ENCODE measurements around the gene PCDHGA8.
"Not testable (repeated sequence)": the region's sequence is repeated elsewhere in the genome, so short reads cannot be mapped to it uniquely, and the experiment has no call there.

Gene PCDHGA8

GRCh38 chr5:141371572-141372475 lies 20.6 kb upstream of the PCDHGA8 start:
- no peak for DNase-seq (ENCODE audit: low read depth)

GRCh38 chr5:141373673-141374317 lies 18.6 kb upstream of the PCDHGA8 start, which contains the start of gene PCDHGA6:
PCDHGA6 (plus strand) TSS chr5:141373891; CDS start chr5:141374084, 193 bp downstream.
- DNase-seq (ENCODE audit: low read depth), result no peak

GRCh38 chr5:141374627-141375026 lies 17.8 kb upstream of the PCDHGA8 start:
- DNase-seq (ENCODE audit: low read depth), result no peak

- DNase-seq (ENCODE audit: low read depth), result not testable (repeated sequence)
Observed at GRCh38 chr5:141375444-141376155, 16.8 kb upstream of the PCDHGA8 start.

- no peak for DNase-seq (ENCODE audit: low read depth)
Observed at GRCh38 chr5:141382469-141383294, 9.8 kb upstream of the PCDHGA8 start, which contains the start of gene PCDHGA7. PCDHGA7 (plus strand) TSS chr5:141382742; CDS start chr5:141382900, 158 bp downstream.

- no peak for DNase-seq (ENCODE audit: low read depth)
Observed at GRCh38 chr5:141383345-141383744, 9.1 kb upstream of the PCDHGA8 start.

GRCh38 chr5:141384471-141385267 lies 7.8 kb upstream of the PCDHGA8 start:
- no peak for DNase-seq (ENCODE audit: low read depth)

- DNase-seq (ENCODE audit: low read depth), result not testable (repeated sequence)
Observed at GRCh38 chr5:141387557-141388311, 4.7 kb upstream of the PCDHGA8 start, which contains the start of gene PCDHGB4. PCDHGB4 (plus strand) TSS chr5:141387698; CDS start chr5:141387885, 187 bp downstream.

- no peak for DNase-seq (ENCODE audit: low read depth)
Observed at GRCh38 chr5:141388661-141389060, 3.8 kb upstream of the PCDHGA8 start.

GRCh38 chr5:141389153-141390042 lies 3.0 kb upstream of the PCDHGA8 start:
- no peak for DNase-seq (ENCODE audit: low read depth)

- no peak for DNase-seq (ENCODE audit: low read depth)
Observed at GRCh38 chr5:141393267-141393666, 834 bp downstream of the PCDHGA8 start.

GRCh38 chr5:141394401-141395187 lies 2.2 kb downstream of the PCDHGA8 start:
- not testable (repeated sequence) for DNase-seq (ENCODE audit: low read depth)

- DNase-seq (ENCODE audit: low read depth), result not testable (repeated sequence)
Observed at GRCh38 chr5:141397756-141398551, 5.5 kb downstream of the PCDHGA8 start, which contains the start of gene PCDHGB5. PCDHGB5 (plus strand) TSS chr5:141397947; CDS start chr5:141398128, 181 bp downstream.

GRCh38 chr5:141398608-141399007 lies 6.2 kb downstream of the PCDHGA8 start:
- no peak for DNase-seq (ENCODE audit: low read depth)

- DNase-seq (ENCODE audit: low read depth), result no peak
Observed at GRCh38 chr5:141399555-141400258, 7.3 kb downstream of the PCDHGA8 start.

- DNase-seq (ENCODE audit: low read depth), result no peak
Observed at GRCh38 chr5:141402553-141403243, 10.3 kb downstream of the PCDHGA8 start, which contains the start of gene PCDHGA9. PCDHGA9 (plus strand) TSS chr5:141402778; CDS start chr5:141402953, 175 bp downstream.

Measured in non-pigmented ciliary epithelial cell (primary cell).